SK-N-MC (cell line): ENCODE measurements around the gene TNPO1.

Experiments used
- EZH2 ChIP-seq: fragments of 200-600 bp; sonication (generic); IDR thresholded peaks from one replicate; pipeline ENCODE4 v1.6.1; 2017; ENCODE audit warnings: antibody characterized with exemption
- FOXP2 ChIP-seq: optimal IDR thresholded peaks from 2 replicates; pipeline ENCODE3; 2011; ENCODE audit warnings: mild to moderate bottlenecking, moderate library complexity; ENCODE audit not compliant: insufficient read depth; ENCODE audit errors: extremely low read length, control extremely low read depth
- POLR2AphosphoS5 ChIP-seq: IDR thresholded peaks from 2 replicates; pipeline ENCODE4 v1.6.1; 2012; ENCODE audit warnings: mild to moderate bottlenecking, low read depth, low read length, borderline replicate concordance

DNA sequence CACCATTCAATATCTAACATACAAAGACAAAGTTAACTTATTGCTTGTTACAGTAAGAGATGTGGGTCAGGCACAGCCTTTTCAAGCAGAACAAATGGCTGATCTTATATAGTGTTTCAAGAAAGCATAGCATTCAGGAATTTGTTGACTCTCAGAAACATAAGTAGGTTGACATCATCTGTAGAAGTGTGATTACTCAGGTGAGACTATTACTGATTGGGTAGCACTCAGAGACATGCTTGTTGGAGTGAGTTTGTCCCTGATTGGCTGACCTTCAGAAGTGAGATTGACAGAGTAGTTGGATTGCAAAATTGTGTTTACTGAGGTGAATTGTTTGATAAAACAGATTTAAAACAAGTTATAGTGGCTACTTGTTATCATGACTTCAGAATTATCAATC, 30.7 kb upstream of the TNPO1 start:
- TF ChIP-seq POLR2AphosphoS5 = no peak
- no peak for TF ChIP-seq EZH2
- TF ChIP-seq FOXP2 = no peak
